Left colon (tissue), 2 donors: ENCODE measurements around the gene LYZ. TPM values are rescaled to one million over a fixed set of nuclear protein-coding genes. Genes with fewer than 3 reads are reported as not detected.

Experiments used
- ATAC-seq: fragments of 200-7000 bp; cut with Tn5 transposase; one replicate; pipeline ENCODE4 v1.9.1; 2020; ENCODE audit warnings: mild to moderate bottlenecking, moderate library complexity
- DNase-seq, 2 donors: peaks; one replicate each; pipeline ENCODE4 v3.0.0-alpha.2; 2020
- intact Hi-C, 2 donors: fragments of 100-400 bp; cut with DNase I in 1 of 2; cut with micrococcal nuclease in 1 of 2; formaldehyde crosslinking; loops; one replicate each; pipeline versions ENCODE4 v1.11.2 to v1.14.0; 2022; cut with DNase I, micrococcal nuclease
- total RNA-seq, 2 donors: library from RNA; stranded (reverse); fragmentation: NEBNext Ultra II Directional; extraction: Animal tissue kit (Norgen Biotek cat#: 25700); gene quantifications; one replicate each; pipeline ENCODE4 v1.2.1, GENCODE V29; 2021
- donor health status: DM: no; HTN: no; CAD: no.
- donor health status: DM: yes; HTN: yes; CAD: no.

The LYZ gene
- total RNA-seq, 2 donors from 2014 or later = 14.3 to 97.8 TPM

DNA sequence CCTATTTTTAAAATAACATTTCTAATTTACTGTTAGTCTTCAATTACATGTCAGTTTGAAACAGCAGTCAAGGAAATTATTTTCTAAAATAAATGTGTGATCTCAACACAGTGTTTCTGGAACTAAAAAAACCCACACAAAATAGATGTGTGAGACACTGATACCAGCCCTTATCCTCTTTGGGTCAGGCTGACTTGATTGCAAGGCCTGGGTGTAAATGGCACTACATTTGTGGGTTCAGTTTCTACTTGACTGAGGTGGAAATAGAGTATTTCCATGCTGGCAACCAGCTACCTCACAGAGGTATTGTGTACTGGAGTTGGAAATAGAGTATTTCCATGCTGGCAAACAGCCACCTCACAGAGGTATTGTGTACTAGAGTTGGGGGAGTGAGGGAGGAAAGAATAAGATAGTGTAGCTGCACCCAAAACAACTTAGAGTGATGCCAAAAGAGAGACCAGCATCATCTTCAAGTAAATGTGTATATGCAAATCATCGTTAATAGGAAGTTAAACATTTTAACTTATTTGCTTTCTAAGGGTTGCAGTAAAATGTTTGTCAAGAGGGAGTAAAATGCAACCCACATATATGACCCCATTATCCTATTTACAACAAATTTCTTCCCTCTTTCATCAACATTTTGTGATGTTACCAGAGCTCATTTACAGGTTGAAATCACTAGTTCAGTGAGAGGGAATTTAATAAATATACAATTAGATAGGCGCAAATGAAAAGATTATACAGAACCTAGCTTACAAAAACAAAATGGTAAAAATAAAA, 10.7 kb upstream of the LYZ start:
- intact Hi-C loops = no loop called here
- ATAC-seq = no peak
- no peak for DNase-seq

DNA sequence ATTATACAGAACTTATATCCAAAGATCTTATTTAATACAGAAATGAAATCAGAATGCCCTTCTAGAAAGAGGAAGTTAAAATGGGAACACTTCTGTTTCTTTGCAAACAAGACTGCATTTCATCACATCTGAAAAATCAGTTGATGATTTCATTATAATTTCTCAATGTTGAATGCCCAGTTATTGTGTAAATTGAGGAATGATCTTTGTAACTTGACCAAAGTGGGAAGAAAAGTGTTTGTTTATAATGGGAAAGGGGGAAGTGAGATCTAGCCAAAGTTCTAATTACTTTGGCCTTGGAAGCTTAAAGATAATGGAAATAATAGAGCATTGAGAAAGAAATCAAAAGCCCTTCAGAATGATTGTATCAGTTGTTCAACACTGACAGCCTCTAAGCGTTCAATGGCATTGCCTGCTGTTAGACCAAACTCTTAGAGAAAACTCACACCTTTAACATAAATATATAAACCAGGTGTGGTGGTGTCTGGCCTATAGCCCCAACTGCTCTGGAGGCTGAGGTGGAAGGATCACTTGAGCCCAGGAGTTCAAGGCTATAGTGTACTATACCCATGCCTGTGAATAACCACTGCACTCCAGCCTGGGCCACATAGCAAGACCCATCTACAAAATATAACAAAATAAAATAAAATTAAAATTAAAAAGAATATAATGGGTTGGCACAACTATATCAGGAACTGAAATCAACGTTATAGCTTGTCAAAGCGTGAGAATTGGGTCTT, 9.9 kb upstream of the LYZ start:
- ATAC-seq = peak; percentile 46
- DNase-seq = no peak
- intact Hi-C loops = no loop called here

DNA sequence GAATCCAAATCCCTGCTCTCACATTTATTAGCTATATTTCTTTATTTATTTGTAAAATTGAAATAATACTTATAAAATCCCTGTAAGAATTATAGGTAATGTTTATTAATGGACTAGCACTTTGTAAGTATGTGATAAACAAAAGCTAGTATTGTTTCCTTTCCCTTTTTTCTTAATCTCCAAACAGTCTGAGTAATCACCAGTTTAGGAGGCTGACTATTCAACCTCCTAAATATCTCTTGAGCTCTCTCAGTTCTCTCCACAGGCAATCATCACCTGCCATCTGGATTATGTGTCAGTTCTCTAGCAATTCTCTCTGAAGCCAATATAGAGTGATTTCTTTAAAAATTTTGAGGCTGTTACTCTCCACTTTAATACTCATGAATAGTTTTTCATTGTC, 9.2 kb upstream of the LYZ start:
- DNase-seq (no peak), ATAC-seq (no peak)
- intact Hi-C loops = no loop called here

DNA sequence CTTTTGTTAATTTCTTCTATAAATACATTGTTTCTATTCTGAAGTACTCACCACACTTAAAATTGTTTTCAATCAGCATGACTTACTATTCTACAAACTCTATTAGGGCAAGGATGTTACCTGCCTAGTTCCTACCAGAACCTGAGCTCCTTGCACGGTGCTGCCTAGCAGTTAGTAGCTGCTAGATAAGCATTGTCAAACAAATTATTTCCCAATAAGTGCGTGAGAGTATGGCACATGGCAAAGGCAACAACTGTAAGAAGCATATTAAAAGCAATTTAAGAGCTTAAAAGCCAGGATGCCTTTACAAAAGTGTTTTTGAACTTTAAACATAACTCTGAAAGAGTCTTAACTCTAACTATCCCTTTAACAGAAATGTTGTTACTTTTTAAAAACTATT, 8.2 kb upstream of the LYZ start:
- intact Hi-C loops = no loop called here
- DNase-seq (no peak), ATAC-seq (no peak)

DNA sequence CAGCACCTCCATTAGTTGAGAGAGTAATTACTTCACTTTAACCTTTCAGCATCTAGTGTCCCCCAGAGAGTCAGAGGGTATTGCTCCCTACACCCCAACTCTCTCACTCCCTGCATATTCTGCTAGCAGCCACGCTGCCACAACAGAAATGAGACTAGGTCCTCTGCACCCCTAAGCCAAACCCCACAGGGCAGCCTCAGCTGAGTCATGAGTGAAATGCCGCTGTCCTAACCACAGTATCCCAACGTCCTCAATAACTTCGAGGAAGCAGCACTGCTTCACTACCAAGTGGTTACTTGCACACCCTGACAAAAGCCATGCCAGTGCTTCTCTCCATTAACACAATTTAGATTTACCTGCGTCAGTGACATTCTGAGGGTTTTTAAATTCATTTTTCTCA, 6.9 kb upstream of the LYZ start:
- DNase-seq (no peak), ATAC-seq (no peak)
- intact Hi-C loops = no loop called here

DNA sequence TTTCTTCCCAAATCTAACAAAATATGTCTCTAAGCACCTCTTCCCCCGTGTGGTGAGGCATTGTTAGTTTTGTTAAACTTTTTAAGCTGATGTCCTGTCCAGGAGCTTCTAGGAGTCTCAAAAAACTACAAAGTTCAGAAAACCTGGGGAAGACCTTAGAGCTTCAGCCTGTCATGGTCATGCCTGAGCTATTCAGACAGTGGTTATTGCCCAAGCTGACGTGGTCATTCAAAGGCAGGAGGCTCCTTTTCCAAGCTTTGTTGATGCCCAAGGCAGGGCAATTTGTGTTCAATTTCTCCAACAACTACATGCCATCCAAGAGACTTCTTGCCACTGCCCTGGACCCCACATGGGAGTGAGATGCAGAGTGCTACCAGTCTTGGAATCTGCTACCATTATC, 5.8 kb upstream of the LYZ start:
- DNase-seq (no peak), ATAC-seq (no peak)
- intact Hi-C loops = no loop called here

DNA sequence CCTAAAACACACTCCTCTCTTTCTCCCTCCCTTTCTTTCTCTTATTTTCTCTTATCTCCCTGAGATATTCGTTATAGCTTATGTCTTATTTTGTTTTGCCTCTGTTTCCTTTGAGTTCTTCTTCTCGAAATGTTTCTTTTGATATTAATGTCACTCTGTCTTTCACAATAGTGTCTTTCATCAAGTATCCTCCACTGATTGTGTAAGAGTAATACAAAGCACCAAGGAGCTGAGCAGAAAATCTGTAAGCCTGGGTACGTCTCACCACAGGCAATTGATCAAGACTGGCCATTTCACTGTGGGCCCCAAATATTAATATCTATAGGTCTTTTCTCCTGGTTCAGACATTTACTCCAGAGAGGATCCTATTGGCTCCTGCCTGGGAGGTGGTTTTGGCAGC, 4.8 kb upstream of the LYZ start:
- intact Hi-C loops = no loop called here
- ATAC-seq (no peak), DNase-seq (no peak)

DNA sequence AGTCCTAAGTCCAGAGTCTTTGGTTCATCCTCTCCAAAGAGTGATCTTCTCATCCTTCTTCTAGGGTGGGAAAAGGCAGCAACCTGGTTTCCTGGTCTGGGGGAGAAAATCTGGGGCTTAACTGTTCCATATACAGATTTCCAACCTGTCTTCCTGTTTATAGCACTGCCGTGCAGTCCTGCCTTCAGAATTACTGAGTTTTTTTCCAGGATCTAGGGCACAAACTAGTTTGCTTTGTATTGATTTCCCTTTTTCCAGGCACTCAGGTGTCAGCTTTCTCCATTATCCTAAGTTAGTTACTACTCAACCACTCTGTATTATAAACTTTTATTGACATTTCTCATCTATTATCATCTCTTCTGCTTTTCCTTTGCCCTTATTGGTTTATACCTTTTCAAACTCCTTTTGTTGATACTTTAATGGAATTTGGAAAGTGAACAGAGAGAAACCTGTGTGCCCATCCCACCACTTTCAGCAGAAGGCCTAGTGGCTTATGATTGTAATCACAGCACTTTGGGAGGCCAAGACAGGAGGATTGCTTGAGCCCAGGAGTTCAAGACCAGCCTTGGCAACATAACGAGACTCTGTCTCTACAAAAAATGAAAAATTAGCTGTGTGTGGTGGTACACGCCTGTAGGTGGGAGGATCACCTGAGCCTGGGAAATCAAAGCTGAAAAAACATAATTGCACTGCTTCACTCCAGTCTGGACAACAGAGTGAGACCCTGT, 4.1 kb upstream of the LYZ start:
- ATAC-seq (peak; percentile 7), DNase-seq (no peak)
- intact Hi-C loops = no loop called here

DNA sequence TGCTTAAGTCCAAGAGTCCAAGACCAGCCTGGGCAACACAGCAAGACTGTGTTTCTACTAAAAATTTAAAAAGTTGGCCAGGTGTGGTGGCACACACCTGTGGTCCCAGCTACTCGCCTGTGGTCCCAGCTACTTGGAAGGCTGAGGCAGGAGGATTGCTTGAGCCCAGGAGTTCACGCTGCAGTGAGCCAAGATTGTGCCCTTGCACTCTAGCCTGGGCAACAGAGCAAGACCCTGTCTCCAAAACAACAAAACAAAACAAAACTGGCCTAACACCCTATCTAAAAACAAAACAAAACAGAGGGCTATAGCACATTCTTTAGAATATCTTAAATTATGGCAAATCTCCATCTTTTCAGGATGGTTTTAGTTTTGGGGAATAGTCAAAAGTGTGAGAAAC, 3.1 kb upstream of the LYZ start:
- intact Hi-C loops = no loop called here
- no peak for ATAC-seq
- DNase-seq = no peak

DNA sequence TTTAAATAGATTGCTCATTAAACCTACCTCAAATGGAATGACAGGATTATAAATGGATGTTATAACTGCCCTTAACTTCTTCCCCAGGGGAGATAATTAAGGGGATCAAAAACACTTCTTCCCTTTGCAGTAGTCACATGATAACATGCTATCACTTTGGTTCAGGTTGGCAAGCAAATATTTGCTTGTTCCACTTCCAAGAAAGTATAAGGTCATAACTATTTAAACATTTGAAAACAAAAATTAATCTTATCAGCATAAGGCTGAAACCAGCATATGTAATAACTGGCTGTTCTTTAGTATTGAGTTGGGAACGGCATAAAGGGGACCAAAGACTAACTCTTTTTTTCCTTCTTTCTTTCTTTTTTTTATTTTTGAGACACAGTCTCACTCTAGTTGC, 2.4 kb upstream of the LYZ start:
- ATAC-seq (peak; percentile 65), DNase-seq (no peak)
- intact Hi-C loops = no loop called here

DNA sequence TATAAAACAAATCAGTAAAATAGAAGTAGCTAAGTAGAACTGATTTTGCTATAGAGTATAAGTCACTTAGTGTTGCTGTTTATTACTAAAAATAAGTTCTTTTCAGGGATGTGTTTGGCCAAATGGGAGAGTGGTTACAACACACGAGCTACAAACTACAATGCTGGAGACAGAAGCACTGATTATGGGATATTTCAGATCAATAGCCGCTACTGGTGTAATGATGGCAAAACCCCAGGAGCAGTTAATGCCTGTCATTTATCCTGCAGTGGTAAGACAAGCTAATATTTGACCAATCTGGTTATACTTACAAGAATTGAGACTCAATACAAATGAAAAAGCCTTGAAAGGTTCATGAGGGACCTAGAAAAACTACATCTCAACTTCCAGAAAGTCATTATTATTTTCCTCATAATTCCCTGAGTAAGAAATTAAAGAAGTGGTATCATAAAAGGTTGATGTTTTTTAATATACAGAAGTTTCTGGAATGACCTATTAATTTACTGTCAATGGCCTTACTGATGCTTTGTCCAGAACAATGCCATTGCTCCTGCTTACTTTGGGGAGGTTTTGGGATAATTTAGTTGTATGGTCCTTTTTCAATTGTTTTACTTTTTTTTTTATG, 1.9 kb downstream of the LYZ start:
- no peak for ATAC-seq
- intact Hi-C loops = loop anchor here in 1 of 2 donors (10.0 kb wide), 1 partner anchor 225 kb away; no protein-coding TSS in a partner anchor

DNA sequence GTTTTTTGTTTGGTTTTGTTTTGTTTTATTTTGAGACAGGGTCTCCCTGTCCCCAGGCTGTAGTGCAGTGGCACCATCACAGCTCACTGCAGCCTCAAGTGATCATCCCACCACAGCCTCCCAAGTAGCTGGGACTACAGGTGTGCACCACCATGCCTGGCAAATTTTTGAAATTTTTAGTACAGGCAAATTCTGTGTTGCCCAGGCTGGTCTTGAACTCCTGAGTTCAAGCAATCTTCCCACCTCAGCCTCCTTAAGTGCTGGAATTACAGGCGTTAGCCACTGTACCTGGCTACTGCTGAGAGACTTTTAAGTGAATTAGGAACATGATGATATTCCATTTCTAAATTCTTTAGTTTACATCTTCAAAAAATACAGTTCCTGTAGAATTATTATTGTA, 2.6 kb downstream of the LYZ start:
- ATAC-seq (no peak), DNase-seq (no peak)
- intact Hi-C loops = loop anchor here in 1 of 2 donors (10.0 kb wide), 1 partner anchor 224 kb away; no protein-coding TSS in a partner anchor

More for the DNA sequence above, 1.9 kb downstream of the LYZ start:
- no peak for DNase-seq

DNA sequence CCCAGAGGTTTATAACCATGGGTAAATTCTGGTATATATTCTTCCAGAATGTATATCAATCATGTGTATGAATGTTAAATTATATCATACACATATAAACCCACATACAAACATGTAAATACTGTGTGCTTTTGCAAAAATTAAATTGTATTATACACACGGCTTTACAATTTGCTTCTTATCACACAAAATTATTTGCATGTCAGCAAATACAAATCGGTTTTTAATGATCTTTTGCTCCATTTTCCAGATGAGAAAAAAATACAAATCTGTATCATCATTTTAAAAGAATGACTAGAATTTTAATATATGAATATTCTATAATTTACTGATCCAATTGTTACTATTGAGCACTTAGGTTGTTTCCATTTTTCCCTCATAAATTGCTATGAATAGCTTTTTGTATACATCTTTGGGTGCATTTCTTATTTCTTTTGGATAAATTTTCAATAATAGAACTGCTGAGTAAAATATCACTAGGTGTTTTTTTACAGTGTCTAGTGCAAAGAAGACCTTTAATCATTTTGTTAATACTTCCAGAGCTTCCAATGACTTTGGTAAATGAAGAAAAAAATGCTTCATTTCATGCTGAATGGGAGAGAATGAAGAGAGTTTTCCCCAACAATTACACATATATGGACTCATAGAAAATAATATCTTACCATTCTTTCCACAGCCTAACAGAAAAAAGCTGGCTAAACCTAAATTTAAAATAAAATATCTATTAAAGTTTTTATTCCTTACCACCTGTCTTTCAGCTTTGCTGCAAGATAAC, 3.5 kb downstream of the LYZ start:
- DNase-seq = no peak
- no peak for ATAC-seq
- intact Hi-C loops = loop anchor here in 1 of 2 donors (10.0 kb wide), 1 partner anchor 223 kb away; no protein-coding TSS in a partner anchor

DNA sequence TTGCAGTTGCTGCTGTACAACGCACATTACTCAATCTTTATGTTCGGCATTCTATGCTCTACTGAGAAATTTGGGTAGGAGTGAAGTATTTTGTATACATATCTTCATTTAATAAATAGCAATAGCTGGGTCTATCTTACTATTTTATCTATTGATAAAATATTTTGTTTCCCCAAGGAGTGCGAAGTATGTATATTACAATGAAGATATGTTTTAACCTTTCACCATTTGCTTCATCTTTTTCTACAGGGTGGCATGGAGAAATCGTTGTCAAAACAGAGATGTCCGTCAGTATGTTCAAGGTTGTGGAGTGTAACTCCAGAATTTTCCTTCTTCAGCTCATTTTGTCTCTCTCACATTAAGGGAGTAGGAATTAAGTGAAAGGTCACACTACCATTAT, 4.7 kb downstream of the LYZ start:
- no peak for DNase-seq
- intact Hi-C loops = loop anchor here in 1 of 2 donors (10.0 kb wide), 1 partner anchor 222 kb away; no protein-coding TSS in a partner anchor
- ATAC-seq = no peak

DNA sequence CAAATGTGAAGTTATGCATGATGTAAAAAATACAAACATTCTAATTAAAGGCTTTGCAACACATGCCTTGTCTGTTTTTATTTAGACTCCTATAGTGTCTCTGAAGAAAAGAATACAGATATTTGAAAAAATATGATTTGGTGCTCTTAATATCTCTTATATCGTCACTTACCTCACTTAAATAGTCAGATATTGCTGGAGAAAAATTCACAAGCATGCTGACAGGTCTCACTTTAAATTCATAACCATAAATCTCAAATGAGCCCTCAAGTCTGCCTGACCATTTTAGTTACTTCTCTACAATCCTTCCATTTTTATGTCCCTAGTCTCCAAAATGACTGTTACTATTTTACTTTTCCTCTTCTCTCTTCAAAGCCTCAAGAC, 6.0 kb downstream of the LYZ start:
- intact Hi-C loops = loop anchor here in 1 of 2 donors (10.0 kb wide), 1 partner anchor 221 kb away; no protein-coding TSS in a partner anchor
- ATAC-seq (no peak), DNase-seq (no peak)

DNA sequence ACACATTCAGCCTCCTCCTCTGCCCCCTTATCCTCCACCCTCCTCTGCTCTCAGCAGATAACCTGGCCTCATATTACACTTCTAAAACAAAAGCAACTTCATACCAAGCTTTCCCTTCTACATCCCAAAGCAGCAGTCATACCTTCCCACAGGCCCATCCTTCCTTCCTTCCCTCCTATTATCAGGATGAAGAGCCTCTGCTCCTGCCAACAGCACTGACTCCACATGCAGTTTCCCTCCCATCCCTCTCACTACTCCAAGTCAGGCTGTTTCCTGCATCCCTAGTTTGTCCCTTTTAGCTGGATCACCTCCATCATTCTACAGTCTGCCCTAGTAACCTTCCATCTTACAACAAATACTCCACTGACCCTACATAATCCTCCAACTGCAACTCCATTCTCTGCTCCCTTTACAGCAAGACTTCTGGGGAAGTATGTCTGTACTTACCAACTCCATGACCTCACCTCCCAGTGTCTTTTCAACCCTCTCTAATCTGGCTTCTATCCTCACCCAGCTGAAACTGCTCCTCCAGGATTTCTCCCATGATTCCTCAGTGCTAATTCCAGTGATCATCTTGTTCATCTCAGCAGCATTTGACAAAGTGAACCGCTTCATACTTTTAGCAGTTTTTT, 6.5 kb downstream of the LYZ start:
- intact Hi-C loops = loop anchor here in 1 of 2 donors (5.0 to 10.0 kb wide), 2 partner anchors 220 to 283 kb away; no protein-coding TSS in a partner anchor
- DNase-seq (no peak), ATAC-seq (no peak)

DNA sequence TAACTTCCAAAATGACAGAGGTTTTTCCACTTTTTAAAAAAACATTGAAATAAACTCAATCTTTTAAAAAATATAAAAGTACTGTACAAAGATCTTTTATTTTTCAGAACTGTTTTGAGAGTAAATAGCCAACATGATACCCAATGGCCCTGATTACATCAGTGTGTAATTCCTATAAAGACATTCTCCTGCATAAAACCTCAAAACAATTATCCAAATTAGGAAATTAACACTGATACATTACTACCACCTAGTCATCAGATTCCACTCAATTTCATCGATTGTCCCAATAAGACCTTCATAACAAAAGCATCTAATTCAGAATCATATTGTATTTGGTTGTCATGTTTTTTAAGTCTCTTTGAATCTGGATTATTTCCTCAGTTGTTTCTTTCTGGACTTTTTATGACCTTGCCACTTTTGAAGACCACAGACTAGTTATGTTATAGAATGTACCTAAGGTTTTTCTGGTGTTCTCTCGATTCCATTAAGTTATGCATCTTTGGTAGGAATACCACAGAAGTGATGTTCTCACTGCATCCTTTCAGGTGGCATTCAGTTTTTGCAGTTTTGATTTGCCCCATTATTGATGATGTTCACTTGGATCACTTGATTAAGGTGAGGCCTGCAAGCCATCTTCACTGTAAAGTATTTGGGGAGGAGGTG, 7.3 kb downstream of the LYZ start:
- no peak for ATAC-seq
- no peak for DNase-seq
- intact Hi-C loops = loop anchor here in 1 of 2 donors (5.0 to 10.0 kb wide), 2 partner anchors 219 to 282 kb away; no protein-coding TSS in a partner anchor
